H9 (cell line): ENCODE measurements around the gene CCDC93. TPM values are rescaled to one million over a fixed set of nuclear protein-coding genes. Genes with fewer than 3 reads are reported as not detected.

Source experiments
- DNase-seq: peaks from one replicate; pipeline ENCODE4 v3.0.0-alpha.2; 2017
- H2AFZ ChIP-seq: one replicate; pipeline ENCODE4 v1.6.1; 2013; ENCODE audit warnings: mild to moderate bottlenecking, low read length, control low read depth, moderate library complexity
- H2AK5ac ChIP-seq: 2 replicates; pipeline ENCODE4 v1.6.1; 2013; ENCODE audit warnings: low read length, control low read depth, mixed read lengths; ENCODE audit not compliant: insufficient read length
- H2BK120ac ChIP-seq: one replicate; pipeline ENCODE4 v1.6.1; 2013; ENCODE audit warnings: low read depth, mild to moderate bottlenecking, low read length, control low read depth, inconsistent platforms; ENCODE audit not compliant: poor library complexity, severe bottlenecking
- H2BK12ac ChIP-seq: 2 replicates; pipeline ENCODE4 v1.6.1; 2013; ENCODE audit warnings: low read length, control low read depth, mixed read lengths, low read depth; ENCODE audit not compliant: insufficient read length
- H2BK15ac ChIP-seq: 2 replicates; pipeline ENCODE4 v1.6.1; 2013; ENCODE audit warnings: low read depth, low read length, control low read depth
- H2BK20ac ChIP-seq: one replicate; pipeline ENCODE4 v1.6.1; 2013; ENCODE audit warnings: low read depth, mild to moderate bottlenecking, low read length, control low read depth, inconsistent platforms; ENCODE audit not compliant: poor library complexity, severe bottlenecking
- H2BK5ac ChIP-seq: 2 replicates; pipeline ENCODE4 v1.6.1; 2013; ENCODE audit warnings: low read length, control low read depth, mixed read lengths; ENCODE audit not compliant: insufficient read length
- H3K14ac ChIP-seq: 2 replicates; pipeline ENCODE4 v1.6.1; 2013; ENCODE audit warnings: low read length, control low read depth; ENCODE audit not compliant: insufficient read depth
- H3K18ac ChIP-seq: 2 replicates; pipeline ENCODE4 v1.6.1; 2013; ENCODE audit warnings: low read depth, mild to moderate bottlenecking, mixed read lengths, low read length, control low read depth; ENCODE audit not compliant: insufficient read length
- H3K23ac ChIP-seq: 2 replicates; pipeline ENCODE4 v1.6.1; 2013; ENCODE audit warnings: low read length, control low read depth, mixed read lengths, low read depth; ENCODE audit not compliant: insufficient read length
- H3K23me2 ChIP-seq: 2 replicates; pipeline ENCODE4 v1.6.1; 2013; ENCODE audit warnings: low read depth, mild to moderate bottlenecking, mixed read lengths, low read length, control low read depth; ENCODE audit not compliant: insufficient read length, poor library complexity, severe bottlenecking
- H3K27ac ChIP-seq: 2 replicates; pipeline ENCODE4 v1.5.1; 2013; ENCODE audit warnings: low read length, control low read depth, mixed read lengths, low read depth; ENCODE audit not compliant: insufficient read length
- H3K27me3 ChIP-seq: 2 replicates; pipeline ENCODE4 v1.6.1; 2013; ENCODE audit warnings: low read length, control low read depth, inconsistent platforms; ENCODE audit not compliant: insufficient read depth
- H3K4ac ChIP-seq: 2 replicates; pipeline ENCODE4 v1.6.1; 2013; ENCODE audit warnings: low read depth, mild to moderate bottlenecking, control low read depth, inconsistent platforms, low read length, moderate library complexity
- H3K4me1 ChIP-seq: 2 replicates; pipeline ENCODE4 v1.6.1; 2013; ENCODE audit warnings: low read length, control low read depth, inconsistent platforms; ENCODE audit not compliant: insufficient read depth
- H3K4me2 ChIP-seq: 2 replicates; pipeline ENCODE4 v1.6.1; 2013; ENCODE audit warnings: low read length, control low read depth, mixed read lengths; ENCODE audit not compliant: insufficient read length, insufficient read depth
- H3K56ac ChIP-seq: 2 replicates; pipeline ENCODE4 v1.6.1; 2013; ENCODE audit warnings: low read depth, mild to moderate bottlenecking, mixed read lengths, low read length, control low read depth; ENCODE audit not compliant: insufficient read length
- H3K79me1 ChIP-seq: 2 replicates; pipeline ENCODE4 v1.6.1; 2013; ENCODE audit warnings: low read depth, mild to moderate bottlenecking, moderate library complexity, low read length, control low read depth, inconsistent platforms; ENCODE audit not compliant: insufficient read depth, poor library complexity, severe bottlenecking
- H3K79me2 ChIP-seq: 2 replicates; pipeline ENCODE4 v1.6.1; 2013; ENCODE audit warnings: low read length, control low read depth, inconsistent platforms; ENCODE audit not compliant: insufficient read depth
- H3K9ac ChIP-seq: 2 replicates; pipeline ENCODE4 v1.6.1; 2013; ENCODE audit warnings: low read length, control low read depth, mixed read lengths; ENCODE audit not compliant: insufficient read length; ENCODE audit errors: extremely low read depth
- H3K9me3 ChIP-seq: one replicate; pipeline ENCODE4 v1.6.1; 2013; ENCODE audit warnings: low read depth, low read length, inconsistent platforms; ENCODE audit not compliant: control insufficient read depth
- H3T11ph ChIP-seq: one replicate; pipeline ENCODE4 v1.6.1; 2013; ENCODE audit warnings: mild to moderate bottlenecking, low read length, control low read depth, inconsistent platforms
- H4K20me1 ChIP-seq: one replicate; pipeline ENCODE4 v1.6.1; 2013; ENCODE audit not compliant: control insufficient read depth, insufficient read length, insufficient read depth
- H4K5ac ChIP-seq: 2 replicates; pipeline ENCODE4 v1.6.1; 2013; ENCODE audit warnings: low read depth, mild to moderate bottlenecking, mixed read lengths, low read length, control low read depth; ENCODE audit not compliant: insufficient read length
- H4K8ac ChIP-seq: replicated peaks from 2 replicates; pipeline ENCODE4 v1.6.1; 2013; ENCODE audit warnings: low read length, control low read depth, mixed read lengths, low read depth; ENCODE audit not compliant: insufficient read length
- H4K91ac ChIP-seq: 2 replicates; pipeline ENCODE4 v1.6.1; 2013; ENCODE audit warnings: low read depth, mild to moderate bottlenecking, moderate library complexity, mixed read lengths, low read length, control low read depth; ENCODE audit not compliant: insufficient read length
- H3K27ac Mint-ChIP-seq, 3 experiments: 2 replicates in 2 of 3; 3 replicates in 1 of 3; pipeline ENCODE4 v1.8.0; 2020 to 2021; ENCODE audit warnings: mixed read lengths in 3 of 3, mild to moderate bottlenecking in 1 of 3, moderate library complexity in 1 of 3
- H3K27me3 Mint-ChIP-seq: 2 replicates; pipeline ENCODE4 v1.8.0; 2021; ENCODE audit warnings: low read depth, mild to moderate bottlenecking, moderate library complexity, mixed read lengths
- H3K36me3 Mint-ChIP-seq, 3 experiments: 2 replicates in 2 of 3; 3 replicates in 1 of 3; pipeline ENCODE4 v1.8.0; 2020 to 2021; ENCODE audit warnings: low read depth in 3 of 3, mixed read lengths in 3 of 3; ENCODE audit not compliant: insufficient read depth in 1 of 3
- H3K4me1 Mint-ChIP-seq, 2 experiments: 2 replicates each; pipeline ENCODE4 v1.8.0; 2020; ENCODE audit warnings: mixed read lengths in 2 of 2
- H3K4me3 Mint-ChIP-seq, 2 experiments: 2 replicates in 1 of 2; 3 replicates in 1 of 2; pipeline ENCODE4 v1.8.0; 2020 to 2021; ENCODE audit warnings: mild to moderate bottlenecking in 2 of 2, mixed read lengths in 2 of 2, moderate library complexity in 1 of 2
- H3K9me3 Mint-ChIP-seq, 2 experiments: 2 replicates in 1 of 2; 3 replicates in 1 of 2; pipeline ENCODE4 v1.8.0; 2020; ENCODE audit warnings: mild to moderate bottlenecking in 2 of 2, mixed read lengths in 2 of 2, moderate library complexity in 1 of 2
- WGBS: extraction: QIAGEN DNeasy Blood & Tissue Kit; methylation state at CpG from one replicate; pipeline ENCODE4 v1.1.7; 2013; ENCODE audit warnings: missing lambda C conversion rate, low lambda C conversion rate, mixed read lengths; ENCODE audit not compliant: insufficient read length; ENCODE audit errors: extremely low coverage; 5-methylcytosine and 5-hydroxymethylcytosine counted together
- total RNA-seq: library from RNA; stranded (reverse); gene quantifications from 2 replicates; pipeline ENCODE4 v1.2.1, GENCODE V29; 2021
- TF ChIP-seq, protein P1 (sequence below): fragments of 200-600 bp; sonication (generic); conservative IDR thresholded peaks from 3 replicates; pipeline ENCODE4 v1.8.0; 2021; ENCODE audit warnings: antibody characterized with exemption, mild to moderate bottlenecking

Gene CCDC93
- total RNA-seq, 1 experiment from 2014 or later: 16.4 TPM

DNA sequence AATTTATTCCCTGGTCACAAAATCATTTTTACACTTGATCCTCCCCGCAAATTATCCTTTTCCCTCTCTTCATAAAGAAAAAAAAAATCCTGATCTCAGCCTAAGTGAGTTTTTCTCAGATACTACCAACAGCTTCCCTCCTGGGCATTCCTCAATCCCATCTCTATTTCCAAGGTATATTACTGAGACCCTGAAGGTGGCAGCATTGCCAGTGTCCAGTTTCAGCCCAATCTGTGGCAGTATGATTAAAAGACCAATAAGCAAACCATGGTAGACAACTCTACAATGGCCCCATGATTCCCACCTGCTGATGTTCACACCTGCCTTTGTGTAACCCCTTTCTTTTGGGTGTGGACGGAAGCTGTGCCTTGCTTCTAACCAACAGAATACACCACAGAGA lies 45.1 kb downstream of the CCDC93 start:
- Histone ChIP-seq H2AFZ (no peak overlapping the region), H3K23ac (no peak overlapping the region), H3K9ac (no peak overlapping the region), H4K5ac (no peak overlapping the region), H2BK15ac (no peak overlapping the region), H4K20me1 (no peaks in the 10 kb centered on the region), H3K79me1 (no peaks in the 10 kb centered on the region), H3K4me1 (no peaks in the 10 kb centered on the region), H3K18ac (no peak overlapping the region), H3T11ph (no peak overlapping the region), H2AK5ac (no peak overlapping the region), H3K9me3 (no peaks in the 10 kb centered on the region), H3K79me2 (no peaks in the 10 kb centered on the region), H2BK120ac (no peak overlapping the region), H3K56ac (no peak overlapping the region), H3K4me2 (no peak overlapping the region), H3K27ac (no peak overlapping the region), H3K4ac (no peak overlapping the region), H3K14ac (no peak overlapping the region), H3K27me3 (no peaks in the 10 kb centered on the region), H4K8ac (no peak overlapping the region), H2BK20ac (no peak overlapping the region), H3K23me2 (no peaks in the 10 kb centered on the region), H2BK5ac (no peak overlapping the region), H4K91ac (no peak overlapping the region), H2BK12ac (no peak overlapping the region)
- peaks cover 0 to 24% (median 9%) of the 10 kb centered on the region in 3 experiments; a peak in 4 of 7 replicates for H3K36me3 Mint-ChIP-seq
- WGBS: no CpG with 5 or more reads among the region's 2 CpGs
- TF ChIP-seq, protein P1, sequence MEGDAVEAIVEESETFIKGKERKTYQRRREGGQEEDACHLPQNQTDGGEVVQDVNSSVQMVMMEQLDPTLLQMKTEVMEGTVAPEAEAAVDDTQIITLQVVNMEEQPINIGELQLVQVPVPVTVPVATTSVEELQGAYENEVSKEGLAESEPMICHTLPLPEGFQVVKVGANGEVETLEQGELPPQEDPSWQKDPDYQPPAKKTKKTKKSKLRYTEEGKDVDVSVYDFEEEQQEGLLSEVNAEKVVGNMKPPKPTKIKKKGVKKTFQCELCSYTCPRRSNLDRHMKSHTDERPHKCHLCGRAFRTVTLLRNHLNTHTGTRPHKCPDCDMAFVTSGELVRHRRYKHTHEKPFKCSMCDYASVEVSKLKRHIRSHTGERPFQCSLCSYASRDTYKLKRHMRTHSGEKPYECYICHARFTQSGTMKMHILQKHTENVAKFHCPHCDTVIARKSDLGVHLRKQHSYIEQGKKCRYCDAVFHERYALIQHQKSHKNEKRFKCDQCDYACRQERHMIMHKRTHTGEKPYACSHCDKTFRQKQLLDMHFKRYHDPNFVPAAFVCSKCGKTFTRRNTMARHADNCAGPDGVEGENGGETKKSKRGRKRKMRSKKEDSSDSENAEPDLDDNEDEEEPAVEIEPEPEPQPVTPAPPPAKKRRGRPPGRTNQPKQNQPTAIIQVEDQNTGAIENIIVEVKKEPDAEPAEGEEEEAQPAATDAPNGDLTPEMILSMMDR: no peak
- H3K4me3 Mint-ChIP-seq: no peak overlapping the region
- H3K27me3 Mint-ChIP-seq: no peaks in the 10 kb centered on the region
- no peaks in the 10 kb centered on the region for H3K9me3 Mint-ChIP-seq
- DNase-seq: no peak
- H3K4me1 Mint-ChIP-seq: peaks cover 0 to 5% of the 10 kb centered on the region in 2 experiments; a peak in 2 of 4 replicates
- H3K27ac Mint-ChIP-seq: no peak overlapping the region
